Suprapubic skin (tissue), 4 donors: ENCODE measurements around the gene NUP93.

Source experiments
- EP300 ChIP-seq: sonication (generic); formaldehyde crosslinking; IDR thresholded peaks from one replicate; pipeline ENCODE4 v1.6.1; 2017; ENCODE audit warnings: antibody characterized with exemption
- POLR2A ChIP-seq, 2 donors: fragments of 450-650 bp; IDR thresholded peaks; one replicate each; pipeline ENCODE4 v1.6.1; 2017; ENCODE audit warnings: antibody characterized with exemption in 2 of 2, mild to moderate bottlenecking in 2 of 2, moderate library complexity in 2 of 2
- POLR2AphosphoS5 ChIP-seq, 3 donors: sonication (generic); formaldehyde crosslinking; IDR thresholded peaks; one replicate each; pipeline ENCODE4 v1.6.1; 2017; ENCODE audit warnings: antibody characterized with exemption in 3 of 3
- TF ChIP-seq, protein P1 (sequence below), 2 donors: fragments of 200-600 bp in 1 of 2; fragments of 450-650 bp in 1 of 2; sonication (generic) in 1 of 2; IDR thresholded peaks; one replicate each; pipeline ENCODE4 v1.5.1; 2016 to 2019; ENCODE audit warnings: antibody characterized with exemption in 2 of 2, mild to moderate bottlenecking in 1 of 2, moderate library complexity in 1 of 2

DNA sequence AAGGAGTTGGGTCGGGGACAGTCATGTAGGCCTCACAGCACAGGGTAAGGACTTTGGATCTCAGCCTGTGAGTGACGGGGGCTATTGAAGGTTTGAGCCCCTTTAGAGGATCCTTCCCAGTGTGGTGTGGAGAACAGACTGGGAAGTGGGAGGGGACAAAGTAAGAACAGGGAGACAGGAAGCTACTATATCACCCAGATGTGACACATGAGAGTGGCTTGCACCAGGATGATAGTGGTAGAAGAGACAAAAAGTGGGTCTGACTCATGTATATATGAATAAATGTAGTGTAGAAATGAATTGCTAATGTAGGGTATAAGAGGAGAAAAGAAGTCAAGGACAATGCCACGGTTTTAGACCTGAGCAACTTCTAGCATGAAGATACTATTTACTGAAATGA lies 4.5 kb downstream of the NUP93 start:
- TF ChIP-seq, protein P1, sequence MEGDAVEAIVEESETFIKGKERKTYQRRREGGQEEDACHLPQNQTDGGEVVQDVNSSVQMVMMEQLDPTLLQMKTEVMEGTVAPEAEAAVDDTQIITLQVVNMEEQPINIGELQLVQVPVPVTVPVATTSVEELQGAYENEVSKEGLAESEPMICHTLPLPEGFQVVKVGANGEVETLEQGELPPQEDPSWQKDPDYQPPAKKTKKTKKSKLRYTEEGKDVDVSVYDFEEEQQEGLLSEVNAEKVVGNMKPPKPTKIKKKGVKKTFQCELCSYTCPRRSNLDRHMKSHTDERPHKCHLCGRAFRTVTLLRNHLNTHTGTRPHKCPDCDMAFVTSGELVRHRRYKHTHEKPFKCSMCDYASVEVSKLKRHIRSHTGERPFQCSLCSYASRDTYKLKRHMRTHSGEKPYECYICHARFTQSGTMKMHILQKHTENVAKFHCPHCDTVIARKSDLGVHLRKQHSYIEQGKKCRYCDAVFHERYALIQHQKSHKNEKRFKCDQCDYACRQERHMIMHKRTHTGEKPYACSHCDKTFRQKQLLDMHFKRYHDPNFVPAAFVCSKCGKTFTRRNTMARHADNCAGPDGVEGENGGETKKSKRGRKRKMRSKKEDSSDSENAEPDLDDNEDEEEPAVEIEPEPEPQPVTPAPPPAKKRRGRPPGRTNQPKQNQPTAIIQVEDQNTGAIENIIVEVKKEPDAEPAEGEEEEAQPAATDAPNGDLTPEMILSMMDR (IDR thresholded peaks at IDR 0.05), result no peak
- TF ChIP-seq POLR2A (IDR thresholded peaks at IDR 0.05) (no peak), POLR2AphosphoS5 (IDR thresholded peaks at IDR 0.05) (no peak), EP300 (no peak)
